Fibroblast of skin of back (primary cell): Measurements from ENCODE around the gene PUS10.

Experiments used
- DNase-seq: peaks from one replicate; pipeline ENCODE4 v3.0.0-alpha.2; 2013

PUS10 gene

GRCh38 chr2:60966507-60967405 lies 51.3 kb downstream of the PUS10 start:
- no peak for DNase-seq

- no peak for DNase-seq
Observed at GRCh38 chr2:60965499-60965785, 52.6 kb downstream of the PUS10 start.

- DNase-seq, result no peak
Observed at GRCh38 chr2:60964651-60965498, 53.2 kb downstream of the PUS10 start.

- DNase-seq, result no peak
Observed at GRCh38 chr2:60963190-60963589, 54.9 kb downstream of the PUS10 start.

GRCh38 chr2:60962528-60962927 lies 55.5 kb downstream of the PUS10 start:
- DNase-seq, result no peak

GRCh38 chr2:60961457-60961856 lies 56.6 kb downstream of the PUS10 start:
- DNase-seq, result no peak

GRCh38 chr2:60960706-60961105 lies 57.3 kb downstream of the PUS10 start:
- no peak for DNase-seq

GRCh38 chr2:60959501-60959900 lies 58.6 kb downstream of the PUS10 start:
- DNase-seq, result no peak

- peak; percentile 58 for DNase-seq
Observed at GRCh38 chr2:60958800-60959199, 59.3 kb downstream of the PUS10 start.

- DNase-seq, result peak; percentile 37
Observed at GRCh38 chr2:60958361-60958760, 59.7 kb downstream of the PUS10 start.

GRCh38 chr2:60957643-60958042 lies 60.4 kb downstream of the PUS10 start:
- DNase-seq, result no peak

- DNase-seq, result no peak
Observed at GRCh38 chr2:60957224-60957623, 60.8 kb downstream of the PUS10 start.

GRCh38 chr2:60954139-60954538 lies 63.9 kb downstream of the PUS10 start:
- no peak for DNase-seq

GRCh38 chr2:60948926-60949579 lies 69.0 kb downstream of the PUS10 start:
- peak; percentile 9 for DNase-seq

GRCh38 chr2:60948161-60948560 lies 69.9 kb downstream of the PUS10 start:
- no peak for DNase-seq

- DNase-seq, result no peak
Observed at GRCh38 chr2:60947056-60947455, 71.0 kb downstream of the PUS10 start.

GRCh38 chr2:60945341-60945740 lies 72.7 kb downstream of the PUS10 start:
- no peak for DNase-seq

GRCh38 chr2:60939622-60940021 lies 78.4 kb downstream of the PUS10 start:
- no peak for DNase-seq

- no peak for DNase-seq
Observed at GRCh38 chr2:60938301-60938700, 79.8 kb downstream of the PUS10 start.

- DNase-seq, result no peak
Observed at GRCh38 chr2:60936757-60937156, 81.3 kb downstream of the PUS10 start.

GRCh38 chr2:60934165-60934722 lies 83.8 kb downstream of the PUS10 start:
- no peak for DNase-seq

GRCh38 chr2:60932954-60933353 lies 85.1 kb downstream of the PUS10 start:
- no peak for DNase-seq

GRCh38 chr2:60932061-60932460 lies 86.0 kb downstream of the PUS10 start:
- peak; percentile 34 for DNase-seq
